COLO829 (cell line): ENCODE measurements around the gene VSX1.

ENCODE experiments used
- DNase-seq: peaks from one replicate; pipeline ENCODE4 v3.0.0; 2012; ENCODE audit warnings: low spot score

VSX1 gene

DNA sequence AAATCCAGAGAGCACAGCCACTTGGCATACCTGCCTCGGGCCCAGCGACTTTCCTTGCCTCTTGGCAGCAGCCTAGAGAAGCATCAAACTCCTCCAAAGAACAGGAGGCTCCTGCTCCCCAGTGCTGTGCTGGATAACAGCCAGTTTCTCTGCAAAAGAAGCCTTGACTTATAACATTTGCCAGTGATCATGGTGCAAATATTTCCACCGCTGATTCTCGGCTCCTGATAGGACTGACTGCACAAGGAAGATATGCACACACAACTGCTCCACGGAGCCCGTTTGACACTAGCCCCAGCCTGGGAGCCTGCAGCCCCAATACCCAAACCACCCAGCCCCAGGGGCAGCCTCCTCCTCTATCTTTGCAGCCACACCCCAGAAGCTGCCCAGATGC lies 41.5 kb downstream of the VSX1 start:
- DNase-seq, result no peak

DNA sequence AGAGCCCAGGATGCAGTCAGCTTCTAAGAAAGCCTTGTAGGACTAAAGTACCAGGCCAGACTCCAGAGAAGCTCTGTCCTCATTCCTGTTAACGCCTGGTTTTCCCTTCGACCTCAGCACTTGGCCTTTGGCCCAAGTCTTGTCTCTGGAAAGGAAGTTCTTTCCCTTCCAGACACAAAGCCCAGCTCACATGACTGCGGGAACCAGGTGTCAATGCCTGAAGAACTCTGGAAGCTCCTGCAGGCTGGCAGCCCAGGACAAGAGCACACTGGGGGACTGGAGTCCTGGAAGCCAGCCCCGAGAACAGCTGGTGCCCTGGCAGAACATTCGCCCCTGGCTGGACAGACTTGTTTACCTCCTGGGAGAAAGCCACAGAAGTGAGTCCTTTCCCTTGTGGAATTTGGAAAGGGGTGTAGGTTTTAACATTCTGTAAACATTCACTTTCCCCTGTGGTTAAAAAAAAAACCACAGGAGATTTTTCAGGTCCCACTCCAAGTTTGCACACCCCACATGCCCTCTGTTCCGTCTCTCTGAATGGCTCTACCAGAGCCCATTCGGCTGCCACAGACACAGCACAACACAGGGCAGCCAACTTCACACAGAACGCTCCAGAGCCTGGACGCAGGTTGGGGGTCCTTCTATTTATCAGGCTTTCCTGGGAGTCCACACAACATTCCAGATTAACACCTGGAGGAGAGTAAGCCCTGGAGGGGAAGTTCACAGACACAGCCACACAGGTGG lies 42.1 kb downstream of the VSX1 start:
- DNase-seq, result no peak

DNA sequence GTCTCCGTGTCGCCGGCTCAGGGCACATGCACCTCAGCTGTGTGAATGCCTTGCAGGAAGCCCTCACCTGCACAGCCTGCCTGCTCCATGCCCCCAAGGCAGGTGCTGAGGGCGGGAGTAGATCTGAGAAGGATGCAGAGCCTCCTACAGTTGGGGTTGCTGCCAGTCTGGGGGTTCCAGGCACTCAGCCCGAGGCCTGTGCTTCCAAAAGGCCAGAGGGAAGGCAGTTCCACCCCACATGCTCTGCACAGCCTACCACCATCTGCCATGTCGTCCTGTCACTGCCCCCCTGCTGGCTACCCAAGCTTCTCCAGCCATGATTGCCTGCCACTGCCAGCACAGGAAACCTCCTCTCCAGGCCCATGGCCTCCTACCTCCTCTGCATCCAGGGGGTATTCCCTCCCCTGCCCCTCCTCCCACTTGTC lies 43.3 kb downstream of the VSX1 start:
- no peak for DNase-seq

DNA sequence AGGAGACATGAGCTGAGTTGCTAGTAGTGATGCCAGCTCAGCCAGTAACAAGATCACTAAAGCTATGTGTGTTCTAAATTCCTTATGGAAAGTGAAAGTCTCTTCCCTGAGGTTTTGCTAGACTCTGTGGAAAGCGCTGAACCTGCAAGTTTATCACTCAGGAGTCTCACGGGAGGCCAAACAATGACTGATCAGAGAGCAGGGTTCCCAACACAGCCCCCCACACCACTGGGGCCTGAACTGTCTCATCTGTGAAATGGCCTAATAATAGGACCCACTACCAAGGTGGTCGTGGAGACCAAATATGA lies 43.9 kb downstream of the VSX1 start:
- no peak for DNase-seq

GRCh38 chr20:25037288-25038102 lies 44.4 kb downstream of the VSX1 start:
- no peak for DNase-seq

- DNase-seq, result no peak
Observed at GRCh38 chr20:25036331-25036936, 45.5 kb downstream of the VSX1 start.

GRCh38 chr20:25035921-25036320 lies 46.0 kb downstream of the VSX1 start:
- no peak for DNase-seq

DNA sequence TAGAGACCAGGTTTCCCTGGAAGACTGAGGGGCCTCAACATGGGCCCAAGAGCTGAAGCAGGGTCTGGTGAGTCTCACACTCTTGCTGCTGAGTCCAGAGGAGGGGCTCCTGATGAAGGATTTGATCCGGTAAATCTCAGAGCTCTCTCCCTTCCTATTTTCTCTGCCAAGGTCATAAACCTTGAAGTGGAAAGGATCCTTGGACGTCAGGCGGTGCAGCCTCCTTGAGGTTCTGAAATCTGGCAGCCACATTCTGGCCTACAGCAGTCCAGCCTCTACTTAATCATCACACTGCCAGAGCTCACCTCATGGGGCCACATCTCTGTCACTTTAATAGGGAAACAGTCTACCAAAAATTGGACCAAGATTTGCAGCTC lies 48.0 kb downstream of the VSX1 start:
- DNase-seq, result no peak

DNA sequence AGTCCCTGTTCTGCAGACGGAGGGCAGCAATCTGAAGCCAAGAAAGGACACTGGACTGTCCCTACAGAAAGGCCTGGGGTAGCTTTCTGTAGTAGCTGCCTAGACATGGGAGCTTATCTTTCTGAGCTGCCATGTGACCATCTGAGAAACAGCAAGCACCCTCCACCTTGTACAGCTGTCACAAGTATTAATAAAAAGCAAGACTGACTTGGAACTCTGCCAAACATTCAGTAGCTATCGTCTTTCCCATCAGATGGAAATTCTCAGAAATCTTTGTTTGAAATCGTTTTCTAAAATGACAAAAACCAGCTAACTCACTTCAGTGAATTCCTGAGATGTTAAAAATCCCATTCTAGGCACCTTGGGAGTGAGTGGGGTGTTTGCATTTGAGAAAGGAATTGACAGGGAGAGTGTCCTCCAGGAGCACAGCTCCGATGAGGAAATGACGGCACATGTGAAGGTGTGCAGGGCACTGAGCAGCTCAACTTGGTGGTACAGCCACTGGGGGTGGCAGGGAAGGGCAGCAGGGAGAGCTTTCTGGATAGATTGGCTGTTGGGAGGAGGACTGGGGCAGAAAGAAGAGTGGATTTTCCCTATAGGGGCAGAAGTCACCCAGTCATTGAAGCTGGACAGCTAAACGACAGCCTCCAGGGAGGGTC lies 48.5 kb downstream of the VSX1 start:
- DNase-seq, result no peak

DNA sequence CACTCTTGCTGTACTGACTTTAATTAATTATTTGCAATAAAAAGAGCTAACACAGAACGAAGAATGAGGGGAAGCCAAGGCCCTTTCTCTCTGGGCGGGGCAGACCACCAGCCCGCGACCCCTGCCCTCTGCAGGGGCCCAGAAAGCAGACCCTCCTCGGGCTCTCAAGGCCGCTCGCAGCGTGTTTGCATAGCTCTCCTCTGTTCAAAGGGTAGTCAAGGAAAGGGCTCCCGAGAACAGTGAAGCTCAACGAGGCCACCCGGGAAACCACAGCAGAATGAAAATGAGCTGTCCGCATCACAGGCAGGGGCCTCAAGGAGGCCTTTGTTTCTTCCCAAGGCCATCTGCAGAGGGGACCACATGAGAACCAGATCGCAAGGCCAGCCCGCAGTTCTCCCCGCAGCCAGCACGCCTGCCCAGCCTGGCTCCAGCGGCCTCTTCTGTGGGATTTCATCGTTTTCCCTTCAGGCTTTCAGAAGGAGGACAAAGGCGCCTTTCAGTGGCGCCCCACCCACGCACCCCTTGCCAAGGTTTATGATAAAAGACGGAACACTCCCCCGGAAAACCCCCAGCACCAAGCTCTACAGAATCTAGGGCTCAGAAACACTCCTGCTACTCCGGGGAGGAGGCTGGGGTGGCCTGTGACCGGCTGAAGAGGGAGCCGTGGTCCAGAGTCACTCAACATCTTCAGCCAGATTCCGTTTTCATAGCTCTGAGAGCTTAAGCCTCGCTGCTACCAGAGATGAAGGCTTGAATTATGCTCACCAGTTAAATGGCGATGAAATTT lies 49.3 kb downstream of the VSX1 start:
- DNase-seq, result peak; percentile 90

DNA sequence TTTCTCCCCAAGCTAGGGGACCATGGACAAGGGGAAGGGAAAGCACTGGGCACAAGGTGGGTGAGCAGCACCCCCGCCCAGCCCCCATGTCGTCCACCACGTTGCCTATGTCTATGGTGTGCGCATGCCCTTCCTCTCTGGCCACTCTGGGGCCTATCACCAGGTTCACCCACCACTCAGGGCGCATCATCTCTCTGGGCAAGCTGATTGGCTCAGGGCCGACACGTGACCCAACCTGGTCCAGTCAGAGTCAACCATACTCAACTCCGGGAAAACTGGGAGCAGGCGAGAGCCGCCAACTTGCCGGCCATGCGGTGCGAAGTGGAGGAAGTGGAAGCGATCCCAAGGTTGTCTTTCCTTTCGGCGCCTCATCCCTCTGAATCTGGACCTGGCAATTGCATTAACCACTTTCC lies 49.9 kb downstream of the VSX1 start:
- peak; percentile 75 for DNase-seq

- no peak for DNase-seq
Observed at GRCh38 chr20:25031241-25031640, 50.7 kb downstream of the VSX1 start.

GRCh38 chr20:25030649-25031207 lies 51.2 kb downstream of the VSX1 start:
- DNase-seq, result no peak

GRCh38 chr20:25030007-25030648 lies 51.8 kb downstream of the VSX1 start:
- no peak for DNase-seq

DNA sequence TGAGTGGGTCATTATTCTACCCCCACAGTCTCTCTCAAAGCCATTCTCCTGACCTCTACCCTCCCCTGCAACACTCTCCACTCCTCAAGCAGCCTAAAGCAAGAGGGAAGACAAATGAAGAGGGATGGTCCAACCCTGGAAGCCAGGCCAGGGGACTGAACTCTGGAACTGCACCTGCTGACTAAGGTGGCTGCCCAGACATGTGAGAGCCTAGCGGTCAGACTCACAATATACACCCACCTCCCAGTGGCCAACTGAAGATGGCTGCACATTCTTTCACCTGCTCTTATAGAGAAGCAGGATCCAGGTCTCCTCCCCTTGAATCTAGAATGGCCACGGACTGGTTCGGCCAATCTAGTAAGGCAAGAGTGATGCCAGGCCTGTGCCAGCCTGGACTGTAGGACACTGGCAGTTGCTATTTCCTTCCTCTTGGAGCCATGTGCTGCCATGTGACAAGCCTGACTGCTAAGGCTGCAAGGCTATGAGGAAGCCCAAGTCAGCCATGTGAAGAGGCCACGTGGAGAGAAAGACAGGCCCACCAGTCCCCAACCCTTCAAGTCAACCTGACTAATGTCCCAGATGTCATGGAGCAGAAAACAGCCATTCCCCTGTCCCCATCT lies 55.8 kb downstream of the VSX1 start:
- no peak for DNase-seq
